SK-N-MC (cell line): ENCODE results near the gene PRM3.

Experiments used
- EZH2 ChIP-seq: fragments of 200-600 bp; sonication (generic); IDR thresholded peaks from one replicate; pipeline ENCODE4 v1.6.1; 2017; ENCODE audit warnings: antibody characterized with exemption
- POLR2AphosphoS5 ChIP-seq: IDR thresholded peaks from 2 replicates; pipeline ENCODE4 v1.6.1; 2012; ENCODE audit warnings: mild to moderate bottlenecking, low read depth, low read length, borderline replicate concordance

GRCh38 chr16:11245222-11245737 is 28.1 kb downstream of the PRM3 start:
- no peak for TF ChIP-seq EZH2
- TF ChIP-seq POLR2AphosphoS5: no peak
